Esophagus squamous epithelium (tissue), 4 donors: ENCODE results near the gene SMCO3.

Experiments
- CTCF ChIP-seq, 6 experiments: fragments of 450-650 bp in 4 of 6; fragments of 200-600 bp in 2 of 6; sonication (generic) in 2 of 6; IDR thresholded peaks; one replicate each; pipeline ENCODE4 v1.5.1; 2016 to 2019; ENCODE audit warnings: antibody characterized with exemption in 6 of 6, mild to moderate bottlenecking in 4 of 6, moderate library complexity in 4 of 6
- POLR2A ChIP-seq, 4 donors: fragments of 450-650 bp; IDR thresholded peaks; one replicate each; pipeline ENCODE4 v1.6.1; 2017; ENCODE audit warnings: antibody characterized with exemption in 4 of 4, mild to moderate bottlenecking in 4 of 4, moderate library complexity in 3 of 4

GRCh38 chr12:14836336-14837210 lies 22.6 kb upstream of the SMCO3 start:
- TF ChIP-seq CTCF (IDR thresholded peaks at IDR 0.05) (no peak), POLR2A (IDR thresholded peaks at IDR 0.05) (no peak)
